T-helper 1 cell (primary cell): Measurements from ENCODE around the gene PSMB1.
A peak's percentile ranks its signal among the peaks of the same experiment; 100 is the strongest.

Experiments
- DNase-seq, 5 donors: peaks; one replicate each; pipeline ENCODE4 v3.0.0-alpha.2; 2012 to 2020
- total RNA-seq, 4 donors: gene quantifications; one replicate each; lab custom pipeline; 2026; lab: John Stamatoyannopoulos, UW

The PSMB1 gene
- 56.8 to 72.1 (median 70.6) reads per million in 4 donors for total RNA-seq

DNA sequence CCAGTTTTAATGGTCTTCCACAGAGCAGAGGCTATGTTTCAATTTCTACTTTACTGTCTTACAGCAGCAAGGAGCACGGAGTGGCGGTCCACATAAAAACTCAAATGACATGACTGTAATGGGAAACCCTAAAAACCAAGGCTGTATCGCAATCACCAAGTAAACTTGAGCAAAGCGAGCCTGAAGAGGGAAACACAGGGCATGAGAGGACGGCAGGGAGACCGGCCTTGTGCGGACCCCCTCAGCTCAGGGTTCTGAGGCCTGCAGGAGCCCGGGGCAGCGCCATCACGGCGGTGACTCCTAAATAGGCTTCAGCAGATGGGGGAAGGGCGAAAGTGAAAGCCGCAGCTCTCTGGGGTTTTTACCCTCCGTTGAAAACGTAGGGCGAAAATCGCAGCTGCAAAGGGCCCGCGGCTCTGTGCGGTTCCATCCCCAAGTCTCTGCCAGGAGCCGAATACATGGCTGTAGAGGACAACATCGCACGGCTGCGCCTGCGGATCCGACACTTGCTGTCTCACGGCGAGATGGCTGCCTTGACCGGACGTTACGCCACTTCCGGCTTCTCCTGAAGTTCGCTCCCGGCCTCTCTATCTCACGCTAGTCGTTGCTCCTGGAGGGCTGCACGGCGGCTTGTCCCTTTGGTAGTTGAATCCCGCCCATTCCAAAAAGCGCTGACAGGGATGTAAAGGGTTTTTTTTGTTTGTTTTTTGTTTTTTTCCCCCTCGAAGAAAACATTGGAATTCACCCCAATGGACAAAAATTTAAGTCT lies at the start of gene PSMB1:
TSS of gene PSMB1 (minus strand) at position 543 of the 769 bp plus-strand sequence. CDS start at position 478, 65 bp downstream.
- DNase-seq = peak; percentile 61 to 87 (median 70)

- no peak for DNase-seq
These were observed 44.2 kb upstream of the PSMB1 start for GRCh38 chr6:170597278-170597677.

GRCh38 chr6:170596426-170596825 lies 43.3 kb upstream of the PSMB1 start:
- no peak for DNase-seq

DNA sequence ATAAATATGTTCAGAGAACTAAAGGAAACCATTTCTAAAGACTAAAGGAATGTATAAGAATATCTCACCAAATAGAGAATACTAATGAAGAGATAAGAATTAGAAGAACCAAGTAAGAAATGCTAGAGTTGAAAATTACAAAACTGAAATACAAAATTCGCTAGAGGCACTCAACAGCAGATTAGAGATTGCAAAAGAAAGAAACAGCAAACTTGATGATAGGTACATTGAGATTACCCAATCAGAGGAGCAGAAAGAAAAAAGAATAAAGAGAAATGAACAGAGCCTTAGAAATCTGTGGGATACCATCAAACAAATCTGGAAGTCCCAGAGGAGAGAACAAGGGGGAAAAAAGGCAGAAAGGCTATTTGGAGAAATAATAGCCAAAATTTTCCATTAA lies 37.6 kb upstream of the PSMB1 start:
- no peak for DNase-seq

DNA sequence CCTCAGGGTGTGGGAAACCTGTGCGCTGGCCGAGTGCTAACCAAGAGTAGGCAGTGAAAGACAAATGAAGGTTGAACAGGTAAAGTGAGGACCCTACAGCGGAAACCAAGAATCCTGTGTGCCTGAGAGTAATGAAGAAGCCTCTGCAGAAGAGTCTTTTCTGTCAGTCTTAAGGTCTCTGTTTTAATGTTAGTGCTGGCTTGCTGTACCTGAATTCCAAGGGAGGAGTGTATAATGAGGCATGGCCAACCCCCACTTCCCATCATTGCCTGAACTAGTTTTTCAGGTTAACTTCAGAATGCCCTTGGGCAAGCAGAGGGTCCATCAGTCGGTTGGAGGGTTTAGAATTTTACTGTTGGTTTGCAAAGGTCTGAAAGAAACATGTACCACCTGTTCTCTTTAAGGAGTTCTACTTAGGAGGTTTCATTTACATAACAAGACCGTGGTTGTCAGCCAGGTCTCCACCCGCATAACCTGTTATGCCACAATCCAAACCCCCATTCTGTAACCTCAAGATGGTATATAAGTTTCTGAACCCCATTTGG lies 31.9 kb upstream of the PSMB1 start:
- DNase-seq = no peak

DNA sequence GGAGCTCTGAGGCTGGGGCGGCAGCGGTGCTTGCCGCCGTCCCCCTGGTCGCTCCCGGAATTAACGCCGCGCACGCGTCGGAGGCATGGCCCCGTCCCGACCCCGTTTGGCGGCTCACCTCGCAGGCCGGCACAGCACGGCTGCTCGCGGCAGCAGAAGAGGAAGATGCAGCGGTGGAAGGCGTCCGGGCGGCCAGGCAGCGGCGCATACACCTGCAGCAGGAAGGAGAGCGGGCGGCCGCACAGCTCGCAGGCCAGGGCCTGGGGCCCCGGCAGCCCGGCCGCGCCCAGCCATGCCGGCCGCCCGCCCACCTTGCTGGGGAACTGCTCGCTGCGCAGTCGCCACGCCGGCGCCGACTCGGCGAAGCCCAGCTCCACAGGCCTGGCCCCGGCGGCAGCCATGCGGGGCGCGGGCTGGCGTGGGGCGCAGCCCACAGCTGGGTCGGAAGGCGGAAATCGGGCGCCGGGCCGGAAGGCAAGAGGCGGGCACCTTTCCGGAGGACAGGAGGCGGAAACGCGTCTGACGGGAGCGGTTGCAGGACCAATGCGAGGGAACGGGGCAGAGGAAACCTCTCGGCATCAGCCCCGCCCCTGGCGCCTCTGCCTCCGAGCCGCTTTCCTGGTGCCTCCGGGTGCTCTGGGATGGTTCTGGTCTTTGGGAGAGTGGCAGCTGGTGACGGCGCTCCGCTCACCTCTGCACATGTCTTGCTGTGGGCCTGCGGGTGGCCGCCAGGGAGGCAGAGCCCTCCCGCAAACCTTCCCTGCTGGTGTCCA lies 31.3 kb upstream of the PSMB1 start, which contains the start of gene PDCD2:
TSS of gene PDCD2 (minus strand) at position 457 of the 773 bp plus-strand sequence. CDS start at position 401, 56 bp downstream.
- DNase-seq = peak; percentile 80 to 94 (median 89)

DNA sequence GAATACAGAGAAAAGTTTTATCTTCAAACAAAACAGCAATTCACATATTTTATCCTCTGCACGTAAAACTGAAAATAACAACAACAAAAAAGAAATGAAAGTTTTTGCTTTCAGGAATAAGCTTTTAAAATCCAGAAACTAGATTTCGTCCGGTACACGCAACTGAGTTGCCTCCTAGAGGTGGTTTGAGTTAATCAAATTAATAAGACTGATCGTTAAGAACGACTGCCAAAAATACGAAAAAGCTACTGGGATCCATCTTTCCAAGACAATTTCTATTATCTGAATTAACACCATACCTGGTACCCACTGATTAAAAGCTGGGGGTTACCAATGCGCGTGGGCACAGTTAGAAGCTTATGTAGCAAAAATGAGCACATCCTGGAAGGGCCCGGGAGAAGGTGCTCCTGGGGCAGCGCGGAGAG lies 30.7 kb upstream of the PSMB1 start:
- no peak for DNase-seq

DNA sequence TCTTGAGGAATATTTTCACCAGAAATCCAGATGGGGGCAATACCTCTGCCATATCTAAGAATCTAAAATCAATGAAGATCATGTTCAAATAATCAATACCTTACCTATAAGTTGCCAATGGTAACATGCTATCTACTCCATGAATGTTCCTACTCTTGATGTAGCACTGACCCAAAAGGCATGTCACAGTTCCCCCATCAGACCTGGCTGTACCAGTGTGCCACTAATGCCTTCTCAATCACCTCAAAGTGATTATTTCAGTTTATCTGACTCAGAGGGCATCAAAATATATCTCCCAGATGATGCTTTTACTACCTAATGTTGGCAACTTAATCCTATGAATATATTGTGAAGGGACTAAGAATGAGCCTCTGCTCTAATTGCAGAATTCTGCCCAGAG lies 25.8 kb upstream of the PSMB1 start:
- DNase-seq = no peak

GRCh38 chr6:170575250-170575649 lies 22.1 kb upstream of the PSMB1 start:
- no peak for DNase-seq

DNA sequence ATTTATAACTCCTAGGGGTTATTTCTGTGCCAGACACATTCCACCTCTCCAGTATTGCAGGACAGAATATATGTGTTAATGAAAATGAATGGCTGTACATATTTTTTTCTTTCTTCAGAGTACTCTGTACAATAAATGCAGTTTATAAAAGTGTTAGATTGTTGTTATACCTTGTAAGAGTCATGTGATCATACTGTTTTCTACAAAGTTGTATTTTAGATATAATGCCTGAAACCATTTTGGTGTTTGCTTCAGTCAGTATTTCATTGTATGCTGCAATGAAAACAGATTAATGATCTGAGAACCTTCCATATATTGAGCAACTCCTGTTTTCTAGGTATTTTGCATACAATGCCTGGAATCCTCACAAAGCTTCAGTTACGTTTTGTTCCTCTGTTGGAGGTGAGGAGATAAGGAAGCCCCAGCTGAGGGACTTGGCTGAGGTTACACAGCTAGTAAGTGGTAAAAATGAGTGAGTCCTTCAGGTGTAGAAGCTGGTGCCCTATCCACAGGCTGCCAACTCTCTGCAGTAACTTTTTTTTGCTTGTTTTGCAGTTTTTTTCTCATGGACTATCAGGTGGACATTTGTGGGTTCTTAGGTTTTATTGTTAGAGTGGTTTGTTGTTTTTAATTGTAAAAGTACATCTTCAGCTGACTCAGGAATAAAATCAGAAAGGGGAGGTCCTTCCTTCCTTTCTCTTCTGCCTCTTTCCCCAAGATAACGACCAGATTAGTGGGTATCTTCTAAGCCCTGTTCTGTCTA lies 19.8 kb upstream of the PSMB1 start:
- DNase-seq = no peak

DNA sequence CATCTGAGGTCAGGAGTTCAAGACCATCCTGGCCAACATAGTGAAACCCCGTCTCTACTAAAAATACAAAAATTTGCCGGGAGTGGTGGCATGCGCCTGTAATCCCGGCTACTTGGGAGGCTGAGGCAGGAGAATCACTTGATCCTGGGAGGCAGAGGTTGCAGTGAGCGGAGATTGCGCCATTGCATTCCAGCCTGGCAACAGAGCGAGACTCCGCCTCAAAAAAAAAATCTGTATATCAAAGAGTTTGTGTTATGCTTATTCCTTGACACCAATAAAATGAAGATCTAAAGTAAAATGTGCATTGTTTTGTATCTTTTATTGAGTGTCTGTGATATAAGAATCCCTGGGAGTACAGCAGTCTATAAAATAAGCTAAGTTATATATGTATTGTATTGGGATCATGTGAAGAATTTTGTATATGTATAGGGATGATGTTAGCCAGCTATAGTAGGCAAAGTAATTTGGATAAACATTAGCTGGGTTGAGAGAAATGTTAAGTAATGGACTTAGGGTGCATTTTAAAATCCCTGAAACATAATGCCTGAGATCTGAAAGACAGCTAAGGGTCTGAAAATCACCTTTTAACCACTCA lies 11.9 kb upstream of the PSMB1 start:
- DNase-seq = no peak

- DNase-seq = no peak
These were observed 8.4 kb upstream of the PSMB1 start for GRCh38 chr6:170561555-170561954.

DNA sequence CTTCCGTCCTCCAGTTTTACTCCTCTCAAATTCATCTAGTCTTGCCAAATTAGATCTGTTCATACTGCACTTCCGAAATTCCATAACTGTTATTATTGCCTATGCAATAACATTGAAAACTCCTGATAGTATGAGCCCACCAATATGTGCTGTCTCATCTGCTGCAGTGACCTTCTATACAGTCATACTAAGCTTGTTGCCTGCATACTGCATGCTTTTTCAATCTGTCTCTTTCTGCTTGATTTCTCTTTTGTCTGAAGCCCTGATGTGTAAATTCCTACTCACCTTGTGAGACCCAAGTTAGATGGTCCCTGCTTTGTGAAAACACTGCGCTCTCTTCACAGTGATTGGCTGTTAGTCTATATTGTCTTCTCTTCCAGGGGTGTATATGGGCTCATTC lies 2.2 kb upstream of the PSMB1 start:
- no peak for DNase-seq

- no peak for DNase-seq
These were observed 1.7 kb upstream of the PSMB1 start for GRCh38 chr6:170554796-170555137.

GRCh38 chr6:170554013-170554795 lies 1.1 kb upstream of the PSMB1 start, which contains the start of gene TBP:
TSS of gene TBP (plus strand) at chr6:170554369. CDS start at chr6:170557030, 2,661 bp downstream.
- DNase-seq = peak; percentile 93 to 99 (median 95)

DNA sequence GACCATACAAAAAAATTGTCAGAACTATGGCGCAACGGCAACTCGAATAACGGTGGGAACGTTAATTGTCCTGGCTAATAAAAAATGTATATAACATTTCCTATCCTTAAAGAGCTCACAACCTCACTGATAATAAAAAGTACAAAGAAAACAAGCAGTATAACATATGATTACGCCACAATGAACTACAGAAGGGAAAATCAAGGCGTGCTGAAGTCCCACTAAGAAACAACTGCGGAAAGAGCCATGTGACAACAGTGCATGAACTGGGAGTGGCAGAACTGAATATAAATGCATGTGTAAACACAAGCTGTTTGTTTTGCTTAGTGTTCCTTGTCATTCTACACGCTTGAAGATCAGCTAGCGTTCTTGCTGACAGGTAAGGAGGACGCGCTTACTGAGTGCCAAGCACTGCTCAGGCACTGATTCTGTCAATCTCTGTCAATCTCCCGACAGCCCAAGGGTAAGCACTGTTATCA lies 466 bp upstream of the PSMB1 start:
- DNase-seq = peak in 1 of 5 donors; percentile 39

- no peak for DNase-seq
These were observed 7.7 kb downstream of the PSMB1 start for GRCh38 chr6:170545405-170545804.

- no peak for DNase-seq
These were observed 10.9 kb downstream of the PSMB1 start for GRCh38 chr6:170542031-170542719.

- DNase-seq = no peak
These were observed 15.8 kb downstream of the PSMB1 start for GRCh38 chr6:170537329-170537728.

- no peak for DNase-seq
These were observed 16.4 kb downstream of the PSMB1 start for GRCh38 chr6:170536671-170537070.

DNA sequence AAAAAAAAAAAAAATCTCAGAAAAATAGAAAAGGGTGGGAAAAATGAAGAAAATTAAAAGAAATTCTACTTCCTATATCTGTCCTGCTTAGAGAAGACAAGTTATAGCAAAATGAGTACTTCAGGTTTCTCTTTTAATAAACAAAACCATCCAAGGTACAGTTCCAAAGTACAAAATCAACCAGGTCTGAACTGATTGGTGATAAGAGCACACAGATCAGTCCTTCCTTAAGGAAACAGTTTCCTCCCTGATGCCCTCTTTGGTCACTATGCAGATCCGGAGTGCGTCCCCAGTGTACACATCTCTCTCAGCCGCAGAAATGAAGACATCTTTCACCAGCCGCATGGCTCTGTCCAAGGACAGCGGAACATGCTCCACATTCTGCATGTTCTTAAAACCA lies 18.1 kb downstream of the PSMB1 start:
- DNase-seq = no peak
